K562 (cell line): ENCODE data around the gene EDRF1. TPM values are rescaled to one million over a fixed set of nuclear protein-coding genes. Genes with fewer than 3 reads are reported as not detected.

Experiments used
- ATAC-seq: fragments of 200-7000 bp; cut with Tn5 transposase; 3 replicates; pipeline ENCODE4 v1.9.1; 2020; ENCODE audit warnings: moderate library complexity
- BruUV-seq: library from RNA; stranded (reverse); fragments of 400-500 nt; replicated peaks from 2 replicates; lab custom pipeline; 2021; lab: Mats Ljungman, UMichigan
- CTCF ChIA-PET: fragments of 300-600 bp; formaldehyde crosslinking; extraction: SDS; loops from one replicate; lab custom pipeline; 2021; ENCODE audit warnings: low intra/inter-chr PET ratio; lab: Yijun Ruan, JAX
- POLR2A ChIA-PET: fragments of 300-600, 350-650 bp; sonication (Branson Sonifier 250); formaldehyde crosslinking; extraction: SDS; loops from one replicate; lab custom pipeline; 2021; ENCODE audit warnings: antibody characterized with exemption, inconsistent platforms; lab: Yijun Ruan, JAX
- DNase-seq, 4 experiments: peaks; one replicate each; pipeline versions ENCODE4 v3.0.0 to v3.0.0-alpha.2; 2011 to 2018; ENCODE audit warnings: low spot score in 3 of 4, mixed read lengths in 3 of 4; ENCODE audit errors: extremely low read depth in 1 of 4
- FAIRE-seq: peaks from 2 replicates; lab custom pipeline; 2011; peaks lifted over from hg19 to GRCh38; lab: Jason Lieb, UNC
- H2AFZ ChIP-seq: 2 replicates; pipeline ENCODE4 v1.6.0; 2011; ENCODE audit warnings: low read depth, low read length, control low read depth, inconsistent platforms
- H3K27ac ChIP-seq: fragments of 200-600 bp; 3 replicates; pipeline ENCODE4 v1.8.0; 2011; ENCODE audit warnings: low read depth, mild to moderate bottlenecking, control low read depth, inconsistent platforms, low read length, moderate library complexity, mixed read lengths; ENCODE audit errors: extremely low read depth
- H3K27me3 ChIP-seq, 2 experiments: fragments of 300-600 bp in 1 of 2; 2 replicates in 1 of 2; 3 replicates in 1 of 2; pipeline versions ENCODE4 v1.6.0 to v1.8.0; 2011; ENCODE audit warnings: inconsistent platforms in 2 of 2, low read length in 2 of 2, mild to moderate bottlenecking in 1 of 2, mixed read lengths in 1 of 2, moderate library complexity in 1 of 2; ENCODE audit not compliant: control insufficient read depth in 2 of 2, insufficient read depth in 2 of 2
- H3K36me3 ChIP-seq: fragments of 300-600 bp; 3 replicates; pipeline ENCODE4 v1.8.0; 2011; ENCODE audit warnings: mild to moderate bottlenecking, low read length, inconsistent platforms; ENCODE audit not compliant: control insufficient read depth, insufficient read depth
- H3K4me1 ChIP-seq, 2 experiments: fragments of 200-600 bp in 1 of 2; replicated peaks in 1 of 2; 2 replicates in 1 of 2; 3 replicates in 1 of 2; pipeline versions ENCODE4 v1.5.1 to v1.8.0; 2011; ENCODE audit warnings: inconsistent platforms in 2 of 2, low read length in 2 of 2, mild to moderate bottlenecking in 1 of 2, mixed read lengths in 1 of 2, moderate library complexity in 1 of 2; ENCODE audit not compliant: control insufficient read depth in 2 of 2, insufficient read depth in 2 of 2
- H3K4me2 ChIP-seq: 2 replicates; pipeline ENCODE4 v1.6.1; 2011; ENCODE audit warnings: low read length, control low read depth, inconsistent platforms, mixed read lengths; ENCODE audit not compliant: insufficient read depth
- H3K4me3 ChIP-seq: fragments of 200-600 bp; sonication (generic), shearing (Covaris generic); 2 replicates; pipeline ENCODE4 v1.5.1; 2016; ENCODE audit warnings: control low read depth, inconsistent platforms
- H3K79me2 ChIP-seq: fragments of 200-600 bp; 3 replicates; pipeline ENCODE4 v1.8.0; 2011; ENCODE audit warnings: low read length, inconsistent platforms; ENCODE audit not compliant: control insufficient read depth, insufficient read depth
- H3K9ac ChIP-seq, 2 experiments: 2 replicates each; pipeline versions ENCODE4 v1.6.0 to v1.6.1; 2011; ENCODE audit warnings: low read depth in 2 of 2, low read length in 2 of 2, control low read depth in 1 of 2, inconsistent platforms in 1 of 2, mild to moderate bottlenecking in 1 of 2, mixed read lengths in 1 of 2; ENCODE audit not compliant: insufficient read depth in 1 of 2
- H3K9me1 ChIP-seq: one replicate; pipeline ENCODE4 v1.6.0; 2011; ENCODE audit warnings: inconsistent platforms, mild to moderate bottlenecking, low read length, moderate library complexity; ENCODE audit not compliant: control insufficient read depth, insufficient read depth
- H3K9me3 ChIP-seq: replicated peaks from 2 replicates; pipeline ENCODE4 v1.5.1; 2011; ENCODE audit warnings: low read depth, low read length, inconsistent platforms; ENCODE audit not compliant: control insufficient read depth, insufficient read depth
- H4K20me1 ChIP-seq: replicated peaks from 2 replicates; pipeline ENCODE4 v1.6.1; 2011; ENCODE audit warnings: low read length, inconsistent platforms, mixed read lengths; ENCODE audit not compliant: control insufficient read depth, insufficient read depth
- FOXA1 ChIP-seq: fragments of 450-650 bp; IDR thresholded peaks from 2 replicates; pipeline ENCODE4 v1.6.1; 2016; ENCODE audit warnings: mild to moderate bottlenecking, borderline replicate concordance
- FOXJ2 ChIP-seq: fragments of 200-800 bp; sonication (Bioruptor generic); IDR thresholded peaks from 2 replicates; pipeline ENCODE4 v1.6.1; 2016; ENCODE audit warnings: missing genetic modification characterization, missing compliant biosample characterization
- HCFC1 ChIP-seq: IDR thresholded peaks from 2 replicates; pipeline ENCODE4 v1.6.1; 2012; ENCODE audit warnings: low read depth, low read length, improper control_type of control experiment
- IFI16 ChIP-seq: fragments of 250-450 bp; sonication (Bioruptor Pico); IDR thresholded peaks from 2 replicates; pipeline ENCODE4 v2.1.2; 2022; ENCODE audit warnings: mild to moderate bottlenecking, inconsistent platforms
- POU5F1 ChIP-seq: fragments of 150-350 bp; IDR thresholded peaks from 2 replicates; pipeline ENCODE4 v1.6.1; 2014; ENCODE audit warnings: borderline replicate concordance, low read length, low read depth, mild to moderate bottlenecking; ENCODE audit not compliant: partially characterized antibody
- TCFL5 ChIP-seq: fragments of 250-450 bp; sonication (Bioruptor Pico); conservative IDR thresholded peaks from 2 replicates; pipeline ENCODE4 v1.6.1; 2021; ENCODE audit warnings: mild to moderate bottlenecking, moderate library complexity, matching md5 sums
- U2AF2 ChIP-seq: fragments of 200-400 bp; formaldehyde crosslinking; optimal IDR thresholded peaks from 2 replicates; pipeline ENCODE3; 2017; ENCODE audit warnings: low read depth, mild to moderate bottlenecking, low read length
- VEZF1 ChIP-seq: fragments of 200-800 bp; sonication (Bioruptor generic); IDR thresholded peaks from 2 replicates; pipeline ENCODE4 v1.6.1; 2017; ENCODE audit warnings: missing genetic modification characterization, missing compliant biosample characterization
- ZBTB8A ChIP-seq: fragments of 450-650 bp; IDR thresholded peaks from 2 replicates; pipeline ENCODE4 v1.6.1; 2018; ENCODE audit warnings: mild to moderate bottlenecking, moderate library complexity; ENCODE audit not compliant: partially characterized antibody
- ZFX ChIP-seq: sonication (generic); formaldehyde crosslinking; IDR thresholded peaks from 2 replicates; pipeline ENCODE4 v1.8.0; 2022; ENCODE audit warnings: mild to moderate bottlenecking, missing genetic modification reagents, moderate library complexity
- ZNF12 ChIP-seq: sonication (generic); formaldehyde crosslinking; IDR thresholded peaks from 2 replicates; pipeline ENCODE4 v1.4.0; 2020; ENCODE audit warnings: mild to moderate bottlenecking, missing genetic modification reagents
- ZNF277 ChIP-seq: fragments of 250-450 bp; sonication (Bioruptor Pico); IDR thresholded peaks from 2 replicates; pipeline ENCODE4 v1.8.0; 2022; ENCODE audit warnings: inconsistent platforms, mild to moderate bottlenecking, moderate library complexity, borderline replicate concordance
- WGBS: fragments of 100-300 bp; shearing (Covaris generic); methylation state at CpG from one replicate; pipeline ENCODE4 v1.1.6; 2016; ENCODE audit warnings: low coverage, mixed read lengths; ENCODE audit not compliant: insufficient coverage; ENCODE audit errors: missing lambda C conversion rate; 5-methylcytosine and 5-hydroxymethylcytosine counted together
- in situ Hi-C: fragments of 300-500 bp; cut with MboI; formaldehyde crosslinking; loops from 4 replicates; pipeline ENCODE4 v1.15.0; 2018; ENCODE audit warnings: inconsistent platforms, mixed read lengths
- intact Hi-C: fragments of 100-400 bp; cut with micrococcal nuclease; formaldehyde crosslinking; loops from 2 replicates; pipeline ENCODE4 v1.14.2; 2022
- polyA plus RNA-seq, 8 experiments: library from polyadenylated mRNA; depleted of rRNA in 4 of 8; stranded (reverse) in 5 of 8; unstranded in 3 of 8; fragments of >200 nt; fragmentation: Nextera tagmentation in 2 of 8; fragmentation: Illumina TruSeq in 1 of 8; extraction: Ambion mirVana in 2 of 8; extraction: Trizol in 1 of 8; gene quantifications; 2 replicates each; pipeline versions ENCODE4 v1.2.1 to v1.2.3, GENCODE V29; 2011 to 2014; ENCODE audit warnings: inconsistent platforms in 1 of 8, missing spikeins in 1 of 8
- total RNA-seq, 7 experiments: library from RNA; depleted of rRNA in 6 of 7; stranded (reverse); fragments of >200 nt in 6 of 7; fragmentation: Illumina TruSeq in 2 of 7; extraction: Trizol in 2 of 7; gene quantifications; 2 replicates each; pipeline versions ENCODE4 v1.2.1 to v1.2.3, GENCODE V29; 2011 to 2021; ENCODE audit warnings: low replicate concordance in 1 of 7

Gene EDRF1
- total and polyA plus RNA-seq, 9 of the 15 experiments (the other 6 are each of a cell fraction or from before 2014, with no cell fraction given), result 7.6 to 26.0 (median 18.6) TPM

GRCh38 chr10:125687507-125688185 is 31.9 kb upstream of the EDRF1 start:
- H3K4me3 ChIP-seq, result no peak overlapping the region
- no peaks in the 10 kb centered on the region for H3K36me3 ChIP-seq
- TF ChIP-seq ZNF277 (CRISPR knock-in tag), result no peak
- POLR2A ChIA-PET, result interaction anchor here (0.6 to 0.8 kb wide), 2 partner anchors 30 to 300 kb away, joined by 3 to 4 read pairs; no protein-coding TSS in a partner anchor
- H4K20me1 ChIP-seq, result no peaks in the 10 kb centered on the region
- intact Hi-C loops, result no loop called here
- CTCF ChIA-PET, result no interaction called here
- no peaks in the 10 kb centered on the region for H3K9me1 ChIP-seq
- 0% methylated on average over 3 of the region's 3 CpGs for WGBS
- no peaks in the 10 kb centered on the region for H3K79me2 ChIP-seq
- FAIRE-seq, result no peak
- DNase-seq, result no peak
- no TSS peak for BruUV-seq
- H3K9me3 ChIP-seq, result no peaks in the 10 kb centered on the region
- no peak overlapping the region for H3K27ac ChIP-seq
- H3K4me2 ChIP-seq, result no peak overlapping the region
- no peak overlapping the region for H2AFZ ChIP-seq
- no peak overlapping the region for H3K9ac ChIP-seq
- H3K27me3 ChIP-seq, result peaks cover 24 to 48% of the 10 kb centered on the region in 2 experiments; a peak in 4 of 5 replicates
- no peak for ATAC-seq
- in situ Hi-C loops, result no loop called here
- H3K4me1 ChIP-seq, result no peaks in the 10 kb centered on the region

GRCh38 chr10:125689955-125690569 is 29.4 kb upstream of the EDRF1 start:
- in situ Hi-C loops, result no loop called here
- ChIA-PET POLR2A (interaction anchor here (1.3 kb wide), 1 partner anchor 11 kb away, joined by 4 read pairs; no protein-coding TSS in a partner anchor), CTCF (no interaction called here)
- no peaks in the 10 kb centered on the region for H4K20me1 ChIP-seq
- no peak overlapping the region for H3K27ac ChIP-seq
- no peak overlapping the region for H2AFZ ChIP-seq
- no peaks in the 10 kb centered on the region for H3K9me3 ChIP-seq
- peaks cover 28 to 45% of the 10 kb centered on the region in 2 experiments; a peak in 4 of 5 replicates for H3K27me3 ChIP-seq
- WGBS, result 0% methylated on average over 8 of the region's 8 CpGs
- FAIRE-seq, result no peak
- DNase-seq, result no peak
- H3K4me2 ChIP-seq, result no peak overlapping the region
- no peaks in the 10 kb centered on the region for H3K36me3 ChIP-seq
- no peaks in the 10 kb centered on the region for H3K4me1 ChIP-seq
- H3K4me3 ChIP-seq, result no peak overlapping the region
- H3K79me2 ChIP-seq, result no peaks in the 10 kb centered on the region
- intact Hi-C loops, result no loop called here
- ATAC-seq, result no peak
- no peak overlapping the region for H3K9ac ChIP-seq
- no TSS peak for BruUV-seq
- H3K9me1 ChIP-seq, result no peaks in the 10 kb centered on the region
- TF ChIP-seq VEZF1 (CRISPR knock-in tag), result no peak
- TF ChIP-seq ZFX (CRISPR knock-in tag), result no peak
- TF ChIP-seq FOXA1, result no peak
- TF ChIP-seq IFI16 (CRISPR knock-in tag), result no peak
- TF ChIP-seq POU5F1, result no peak
- no peak for TF ChIP-seq FOXJ2 (tag)
- TF ChIP-seq TCFL5 (CRISPR knock-in tag), result no peak
- TF ChIP-seq ZNF12 (CRISPR knock-in tag), result no peak
- no peak for TF ChIP-seq ZBTB8A
- TF ChIP-seq U2AF2, result no peak
- no peak for TF ChIP-seq HCFC1
